ENCODE measurements around the gene NEK4.

DNA sequence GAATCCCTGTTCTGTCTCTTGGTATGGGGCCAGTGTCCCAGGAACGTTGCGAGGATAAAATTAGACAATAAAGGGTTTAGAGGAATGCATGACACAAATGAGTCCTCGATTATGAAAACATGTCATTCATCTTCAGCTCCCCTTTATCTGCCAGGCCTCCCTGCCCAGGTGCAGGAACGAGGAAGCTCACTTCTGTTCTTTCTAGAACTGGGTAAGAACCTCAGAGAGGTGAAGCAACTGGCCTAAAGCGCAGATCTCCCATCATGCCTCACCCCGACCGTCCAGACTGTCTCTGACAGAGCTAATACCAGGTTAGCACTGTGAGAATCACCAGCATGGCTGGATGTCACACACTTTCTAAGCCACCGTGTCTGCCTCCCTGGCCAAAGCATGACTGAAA lies 5.1 kb upstream of the NEK4 start:
- TF ChIP-seq, protein P1, sequence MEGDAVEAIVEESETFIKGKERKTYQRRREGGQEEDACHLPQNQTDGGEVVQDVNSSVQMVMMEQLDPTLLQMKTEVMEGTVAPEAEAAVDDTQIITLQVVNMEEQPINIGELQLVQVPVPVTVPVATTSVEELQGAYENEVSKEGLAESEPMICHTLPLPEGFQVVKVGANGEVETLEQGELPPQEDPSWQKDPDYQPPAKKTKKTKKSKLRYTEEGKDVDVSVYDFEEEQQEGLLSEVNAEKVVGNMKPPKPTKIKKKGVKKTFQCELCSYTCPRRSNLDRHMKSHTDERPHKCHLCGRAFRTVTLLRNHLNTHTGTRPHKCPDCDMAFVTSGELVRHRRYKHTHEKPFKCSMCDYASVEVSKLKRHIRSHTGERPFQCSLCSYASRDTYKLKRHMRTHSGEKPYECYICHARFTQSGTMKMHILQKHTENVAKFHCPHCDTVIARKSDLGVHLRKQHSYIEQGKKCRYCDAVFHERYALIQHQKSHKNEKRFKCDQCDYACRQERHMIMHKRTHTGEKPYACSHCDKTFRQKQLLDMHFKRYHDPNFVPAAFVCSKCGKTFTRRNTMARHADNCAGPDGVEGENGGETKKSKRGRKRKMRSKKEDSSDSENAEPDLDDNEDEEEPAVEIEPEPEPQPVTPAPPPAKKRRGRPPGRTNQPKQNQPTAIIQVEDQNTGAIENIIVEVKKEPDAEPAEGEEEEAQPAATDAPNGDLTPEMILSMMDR (IDR thresholded peaks at IDR 0.05), result no peak
- no peak for TF ChIP-seq POLR2A (IDR thresholded peaks at IDR 0.05)

Data from adrenal gland (tissue), 5 donors.